Stimulated activated CD4-positive, alpha-beta T cell treated with anti-CD3 and anti-CD28 coated beads, Interleukin-4, amount 100 ng/mL, for 24 hours (primary cell): Measurements from ENCODE around the gene TMEM259.

Source experiments
- DNase-seq: peaks from one replicate; pipeline ENCODE4 v3.0.0-alpha.2; 2020

TMEM259 gene

DNA sequence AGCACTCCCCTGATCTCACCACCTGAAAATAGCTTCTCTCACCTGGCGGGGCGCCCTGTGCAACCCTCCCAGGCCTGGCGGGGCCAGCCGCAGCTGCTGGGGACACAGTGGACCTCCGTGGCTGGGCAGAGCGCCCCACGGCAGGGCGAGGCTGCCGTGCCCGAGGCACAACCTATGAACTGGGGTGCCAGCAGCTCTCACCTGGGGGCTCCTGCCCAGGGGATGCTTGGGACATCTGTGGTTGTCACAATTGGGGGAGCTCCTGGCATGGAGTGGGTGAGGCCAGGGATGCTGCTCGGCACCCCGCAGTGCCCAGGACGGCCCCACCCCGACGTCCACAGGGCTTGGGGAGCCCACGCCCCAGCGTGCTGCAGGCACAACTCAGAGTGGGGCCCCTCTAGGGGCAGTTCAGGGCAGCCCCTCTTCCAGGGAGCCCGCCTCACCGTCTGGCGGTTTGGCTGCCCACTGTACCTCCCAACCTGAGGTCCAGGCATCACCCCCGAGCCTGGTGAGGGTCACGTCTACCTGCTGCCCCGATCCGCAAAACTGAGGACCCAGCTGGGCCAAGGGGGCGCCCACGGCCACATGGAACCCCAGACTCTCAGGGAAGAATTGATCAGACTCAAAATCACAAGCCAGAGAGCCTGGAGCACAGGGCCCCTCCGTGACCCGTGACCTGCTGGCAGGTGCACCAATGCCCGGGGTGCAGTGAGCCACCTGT, 5.7 kb downstream of the TMEM259 start:
- no peak for DNase-seq

DNA sequence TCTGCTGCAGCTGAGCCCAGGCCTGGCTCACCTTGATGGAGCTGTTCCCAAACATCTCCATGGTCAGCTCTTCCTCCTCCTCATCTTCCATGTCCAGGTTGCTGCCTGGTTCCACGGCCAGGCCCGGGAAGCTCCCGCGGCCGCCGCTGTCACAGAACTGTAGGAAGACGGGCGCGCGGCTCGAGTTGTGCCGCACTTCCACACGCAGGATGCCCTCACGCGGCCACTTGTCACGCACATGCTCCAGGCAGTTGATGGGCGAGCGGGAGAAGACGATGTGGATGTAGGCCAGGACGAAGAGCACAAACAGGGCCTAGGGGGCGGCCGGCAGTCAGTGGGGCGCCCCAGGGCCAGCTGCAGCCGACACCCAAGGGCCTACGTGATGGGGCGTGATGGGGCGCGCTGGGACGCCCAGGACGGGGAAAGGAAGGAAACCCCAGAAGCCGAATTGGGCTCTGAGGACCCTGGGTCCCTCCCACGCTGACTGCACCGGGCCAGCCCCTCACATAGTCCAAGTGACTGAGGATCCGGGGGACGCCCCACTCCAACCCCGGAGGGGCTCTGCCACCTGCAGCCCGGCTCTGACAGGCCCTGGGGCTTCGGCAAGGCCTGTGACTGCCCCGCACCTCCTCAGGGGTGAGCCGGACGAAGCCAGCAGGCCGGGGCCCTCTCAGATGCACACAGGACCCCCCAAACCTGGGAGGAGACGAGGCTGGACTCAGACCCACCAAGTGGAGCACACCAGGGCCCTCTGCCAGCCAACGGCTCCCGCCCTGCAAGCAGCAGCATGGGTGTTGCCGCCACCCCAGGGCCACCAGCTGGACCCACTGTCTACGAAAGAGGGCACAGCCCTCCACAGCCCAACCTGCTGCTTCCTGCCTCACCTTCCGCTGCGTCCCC, 6.5 kb downstream of the TMEM259 start:
- DNase-seq: no peak

DNA sequence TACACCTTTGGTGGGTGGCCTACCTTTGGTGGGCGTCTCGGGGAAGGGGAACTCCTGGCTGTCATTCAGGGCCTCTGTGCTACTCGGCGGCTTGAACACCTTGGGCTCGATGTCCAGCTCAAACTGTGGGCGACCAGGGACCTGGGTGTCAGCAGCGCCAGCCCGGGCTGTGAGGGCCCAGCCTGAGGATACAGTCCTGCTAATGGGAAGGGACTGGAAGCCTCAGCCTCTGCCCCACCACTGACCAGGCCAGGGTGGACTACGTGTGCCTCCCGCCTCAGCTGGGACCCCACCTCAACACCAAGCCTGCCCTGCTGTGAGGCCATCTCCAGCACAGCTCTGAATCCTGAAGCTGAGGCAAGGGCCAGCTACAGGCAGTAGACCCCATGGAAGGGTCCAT, 7.7 kb downstream of the TMEM259 start:
- no peak for DNase-seq

DNA sequence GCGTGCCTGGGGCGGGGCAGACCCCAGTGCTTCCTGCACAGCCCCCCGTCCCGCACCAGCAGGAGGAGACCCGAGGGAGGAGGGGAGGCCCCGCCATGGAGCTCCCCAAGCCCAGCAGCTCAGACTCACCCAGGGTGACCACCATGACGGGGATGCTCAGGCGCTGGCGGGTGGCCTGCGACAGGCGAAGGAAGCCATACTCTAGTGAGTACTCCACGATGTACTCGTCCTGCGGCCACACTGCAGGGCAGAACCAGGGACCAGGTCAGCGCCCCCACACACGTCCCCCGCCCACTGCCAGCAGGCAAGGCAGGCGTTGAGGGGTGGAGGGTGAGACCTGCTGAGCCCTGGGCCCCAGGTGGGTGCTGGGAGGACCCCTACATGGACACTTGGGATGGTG, 8.6 kb downstream of the TMEM259 start:
- DNase-seq: no peak

DNA sequence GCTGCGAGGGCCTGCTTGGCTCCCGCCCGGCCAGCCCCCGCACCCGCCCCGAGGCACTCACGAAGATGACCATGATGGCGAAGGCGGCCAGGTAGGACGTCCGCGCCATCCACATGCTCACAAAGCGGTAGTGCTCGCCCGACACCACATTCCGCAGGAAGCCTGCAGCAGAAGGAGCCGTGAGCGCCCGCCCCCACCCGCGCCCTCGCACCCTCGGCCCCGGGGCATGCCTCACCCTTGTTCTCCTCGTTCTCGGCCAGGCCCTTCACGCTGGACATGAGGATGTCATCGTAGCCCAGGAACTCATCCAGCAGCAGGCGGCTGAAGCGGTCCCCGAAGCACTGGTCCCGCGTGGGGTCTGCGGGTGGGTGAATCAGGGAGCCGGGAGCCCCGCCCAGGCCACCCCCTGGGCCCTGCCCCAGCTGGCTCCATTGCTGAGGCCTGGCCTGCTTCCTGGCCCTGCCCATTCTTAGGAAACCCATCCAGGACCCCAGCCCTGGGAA, 9.0 kb downstream of the TMEM259 start:
- DNase-seq: no peak

DNA sequence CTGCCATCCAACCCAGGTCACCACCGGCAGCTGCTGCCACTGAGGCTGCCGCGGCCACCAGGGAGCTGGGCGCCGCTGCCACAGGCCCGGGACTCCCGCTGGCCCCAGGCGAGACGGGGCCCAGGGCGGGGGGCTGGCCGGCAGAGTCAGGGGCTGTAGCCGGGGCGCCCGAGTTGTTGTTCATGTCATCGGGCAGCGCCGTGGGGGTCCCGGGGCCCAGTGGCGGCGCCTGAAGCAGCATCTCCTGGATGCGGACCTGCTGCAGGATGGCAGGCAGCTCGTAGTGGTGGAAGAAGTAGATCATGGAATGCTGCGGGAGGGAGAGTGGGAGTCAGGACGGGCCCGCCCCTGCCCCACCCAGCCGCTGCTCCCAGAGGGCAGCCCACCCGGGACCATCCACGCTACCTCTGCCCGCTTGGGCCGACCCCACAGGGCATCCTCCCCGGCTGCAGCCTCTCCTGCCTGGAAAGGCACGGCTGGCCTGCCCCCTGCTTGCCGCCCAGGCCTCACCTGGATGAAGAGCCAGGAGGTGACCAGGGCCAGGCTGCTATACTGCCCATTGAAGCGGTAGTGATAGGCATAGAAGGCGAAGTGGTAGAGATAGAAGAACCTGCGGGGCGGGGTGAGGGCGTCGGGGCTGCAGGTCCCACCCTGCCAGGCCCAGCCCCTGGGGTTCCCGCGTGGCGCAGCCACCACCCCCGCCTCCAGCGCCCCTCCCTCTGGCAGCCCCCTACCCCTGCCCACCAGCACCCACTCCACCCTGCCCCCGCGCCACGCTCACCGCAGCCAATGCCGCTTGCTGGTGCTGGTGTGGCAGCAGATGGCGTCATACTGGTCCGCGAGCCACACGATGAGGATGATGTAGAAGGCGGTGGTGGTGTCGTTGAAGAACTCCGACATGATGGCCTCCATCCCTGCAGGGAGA, 10.1 kb downstream of the TMEM259 start:
- DNase-seq: no peak

DNA sequence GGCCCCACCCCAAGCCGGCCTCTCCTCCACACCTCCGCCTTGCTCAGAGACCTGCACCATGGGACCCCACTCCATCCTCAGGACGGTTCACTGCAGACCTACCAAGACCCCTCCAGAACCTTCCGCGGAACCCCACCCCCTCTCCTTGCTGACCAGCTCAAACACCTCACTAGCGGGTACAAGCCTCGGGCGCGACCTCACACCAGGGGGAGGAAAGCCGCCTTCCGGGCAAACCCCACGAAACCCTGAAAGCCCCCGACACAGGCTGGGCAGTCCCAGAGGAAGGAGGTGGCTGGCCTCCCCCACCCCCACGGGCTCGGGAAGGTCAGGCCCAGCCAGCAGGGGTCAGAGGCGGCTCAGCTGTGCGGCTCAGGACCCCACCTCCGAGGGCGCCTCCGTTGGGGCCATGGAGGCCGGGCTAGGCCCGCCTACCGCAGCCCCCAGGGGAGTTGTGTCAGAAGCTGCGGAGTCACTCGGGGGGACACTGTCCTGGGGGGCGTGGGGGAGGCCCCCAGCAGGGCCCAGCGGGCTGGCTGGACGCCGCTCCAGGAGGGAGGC, 10.9 kb downstream of the TMEM259 start:
- no peak for DNase-seq

DNA sequence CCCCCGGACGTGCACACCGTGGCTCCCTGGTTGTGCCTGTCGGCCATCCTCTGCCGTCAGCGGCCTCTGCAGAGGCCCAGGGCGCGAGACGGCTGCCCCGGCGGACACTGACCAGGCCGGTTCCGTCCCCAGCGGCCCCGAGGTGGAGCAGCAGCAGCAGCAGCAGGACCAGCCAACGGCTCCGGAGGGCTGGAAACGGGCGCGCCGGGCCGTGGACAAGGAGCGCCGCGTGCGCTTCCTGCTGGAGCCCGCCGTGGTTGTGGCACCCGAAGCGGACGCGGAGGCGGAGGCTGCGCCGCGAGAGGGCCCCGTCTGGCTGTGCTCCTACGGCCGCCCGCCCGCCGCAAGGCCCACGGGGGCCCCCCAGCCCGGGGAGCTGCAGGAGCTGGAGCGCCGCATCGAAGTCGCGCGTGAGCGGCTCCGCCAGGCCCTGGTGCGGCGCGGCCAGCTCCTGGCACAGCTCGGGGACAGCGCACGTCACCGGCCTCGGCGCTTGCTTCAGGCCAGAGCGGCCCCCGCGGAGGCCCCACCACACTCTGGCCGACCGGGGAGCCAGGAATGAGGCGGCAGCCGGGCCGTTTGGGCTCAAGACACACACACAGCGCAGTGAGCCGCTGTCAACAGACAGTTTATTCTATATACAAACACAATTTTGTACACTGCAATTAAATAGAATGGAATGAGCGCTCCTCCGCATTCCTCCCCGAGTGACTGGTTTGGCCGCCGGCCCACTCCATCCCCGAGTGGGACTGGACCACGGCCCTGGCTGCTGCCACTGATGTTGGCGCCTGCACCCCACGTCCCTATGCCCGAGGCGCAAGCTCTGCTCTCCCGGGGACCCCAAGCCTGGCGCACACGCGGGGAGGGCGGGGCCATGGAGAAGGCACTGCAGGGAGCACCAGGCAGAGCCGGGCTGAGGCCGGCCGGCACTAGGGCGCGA, 11.6 kb downstream of the TMEM259 start:
- no peak for DNase-seq

DNA sequence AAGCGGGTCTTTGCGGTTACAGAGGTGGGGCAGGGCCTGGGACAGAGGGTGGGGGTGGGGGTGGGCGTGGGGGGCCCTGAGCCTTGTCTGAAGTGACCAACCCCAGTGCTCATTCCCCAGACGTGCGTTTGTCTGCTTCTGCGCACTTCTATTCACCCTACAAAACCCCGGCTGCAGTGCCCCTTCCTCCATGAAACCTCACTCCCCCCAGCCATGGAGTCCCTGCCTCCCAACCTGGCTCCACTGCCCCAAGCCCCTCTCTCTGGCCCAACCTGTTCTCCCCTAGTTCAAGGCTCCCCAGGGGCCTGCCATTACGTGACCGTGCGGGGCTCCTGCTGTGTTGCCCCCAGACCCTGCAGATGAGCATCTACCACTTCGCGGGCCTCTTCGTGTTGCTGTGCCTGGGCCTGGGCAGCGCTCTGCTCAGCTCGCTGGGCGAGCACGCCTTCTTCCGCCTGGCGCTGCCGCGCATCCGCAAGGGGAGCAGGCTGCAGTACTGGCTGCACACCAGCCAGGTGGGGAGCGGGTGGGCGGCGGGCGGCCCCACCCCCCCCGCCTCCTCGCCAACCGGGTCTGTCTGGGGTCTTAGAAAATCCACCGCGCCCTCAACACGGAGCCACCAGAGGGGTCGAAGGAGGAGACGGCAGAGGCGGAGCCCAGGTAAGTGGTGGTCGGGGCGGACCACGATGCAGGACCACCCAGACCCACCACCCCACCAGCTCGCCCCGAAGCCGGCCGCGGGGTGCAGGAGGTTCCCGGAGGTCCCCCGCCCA, 12.5 kb downstream of the TMEM259 start:
- no peak for DNase-seq

DNA sequence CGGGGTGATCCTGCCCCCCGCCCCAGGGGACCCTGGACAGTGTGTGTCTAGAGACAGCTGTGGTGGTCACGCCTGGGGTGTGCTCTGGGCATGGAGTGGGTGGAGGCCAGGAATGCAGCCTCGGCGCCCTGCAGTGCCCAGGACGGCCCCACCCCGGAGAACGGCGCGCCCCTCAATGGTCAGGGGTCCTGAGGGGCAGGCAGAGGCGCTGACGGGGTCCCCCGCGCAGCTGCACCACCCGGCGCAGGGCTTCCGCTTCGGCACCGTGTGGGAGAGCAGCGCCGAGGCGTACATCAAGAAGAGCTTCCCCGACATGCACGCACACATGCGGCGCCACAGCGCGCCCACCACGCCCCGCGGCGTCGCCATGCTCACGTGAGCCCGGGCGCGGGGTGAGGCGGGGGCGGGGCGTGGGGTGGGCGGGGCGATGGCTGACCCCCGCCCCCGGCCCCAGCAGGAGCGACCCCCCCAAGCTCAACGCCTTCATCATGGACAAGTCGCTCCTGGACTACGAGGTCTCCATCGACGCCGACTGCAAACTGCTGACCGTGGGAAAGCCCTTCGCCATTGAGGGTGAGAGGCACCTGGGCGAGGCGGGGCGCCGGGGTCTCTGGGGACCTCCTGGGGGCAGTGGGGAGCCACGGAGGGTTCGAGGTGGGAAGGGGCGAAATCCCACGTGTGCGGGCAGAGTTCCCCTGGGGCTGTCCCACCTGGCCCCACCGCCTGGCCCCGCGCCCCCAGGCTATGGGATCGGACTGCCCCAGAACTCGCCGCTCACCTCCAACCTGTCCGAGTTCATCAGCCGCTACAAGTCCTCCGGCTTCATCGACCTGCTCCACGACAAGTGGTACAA, 13.3 kb downstream of the TMEM259 start:
- no peak for DNase-seq

DNA sequence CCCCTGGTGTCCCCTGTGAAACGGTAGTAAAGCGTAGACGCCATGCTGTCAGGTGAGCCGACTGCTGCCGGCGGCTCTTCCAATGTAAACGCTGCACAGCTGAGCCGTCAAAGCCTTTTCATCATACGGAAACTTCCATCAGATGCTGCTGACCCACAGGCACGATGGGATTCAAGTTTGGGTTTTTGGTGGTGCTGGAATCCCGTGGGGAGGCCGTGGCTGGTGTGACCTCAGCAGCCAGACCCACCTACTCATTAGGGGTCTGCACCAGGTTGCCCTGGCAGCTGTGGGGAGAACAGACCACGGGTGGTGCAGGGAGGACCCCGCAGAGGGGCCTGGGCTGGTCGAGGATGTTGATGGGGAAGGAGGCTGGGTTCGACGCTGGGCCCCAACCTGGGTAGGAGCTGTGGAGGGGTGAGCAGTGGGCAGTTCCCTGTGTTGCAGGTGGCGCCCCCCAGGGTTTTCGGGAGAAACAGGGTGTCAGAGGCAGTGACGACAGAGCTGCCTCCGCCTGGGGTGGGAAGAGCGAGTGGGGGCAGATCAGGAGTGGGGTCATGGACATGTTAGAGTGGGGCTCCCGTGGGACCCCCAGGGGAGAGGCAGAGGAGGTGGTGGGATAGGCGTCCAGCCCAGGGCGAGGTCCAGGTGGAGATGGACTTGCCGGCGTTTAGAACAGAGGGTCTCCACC, 14.1 kb downstream of the TMEM259 start:
- DNase-seq: no peak

DNA sequence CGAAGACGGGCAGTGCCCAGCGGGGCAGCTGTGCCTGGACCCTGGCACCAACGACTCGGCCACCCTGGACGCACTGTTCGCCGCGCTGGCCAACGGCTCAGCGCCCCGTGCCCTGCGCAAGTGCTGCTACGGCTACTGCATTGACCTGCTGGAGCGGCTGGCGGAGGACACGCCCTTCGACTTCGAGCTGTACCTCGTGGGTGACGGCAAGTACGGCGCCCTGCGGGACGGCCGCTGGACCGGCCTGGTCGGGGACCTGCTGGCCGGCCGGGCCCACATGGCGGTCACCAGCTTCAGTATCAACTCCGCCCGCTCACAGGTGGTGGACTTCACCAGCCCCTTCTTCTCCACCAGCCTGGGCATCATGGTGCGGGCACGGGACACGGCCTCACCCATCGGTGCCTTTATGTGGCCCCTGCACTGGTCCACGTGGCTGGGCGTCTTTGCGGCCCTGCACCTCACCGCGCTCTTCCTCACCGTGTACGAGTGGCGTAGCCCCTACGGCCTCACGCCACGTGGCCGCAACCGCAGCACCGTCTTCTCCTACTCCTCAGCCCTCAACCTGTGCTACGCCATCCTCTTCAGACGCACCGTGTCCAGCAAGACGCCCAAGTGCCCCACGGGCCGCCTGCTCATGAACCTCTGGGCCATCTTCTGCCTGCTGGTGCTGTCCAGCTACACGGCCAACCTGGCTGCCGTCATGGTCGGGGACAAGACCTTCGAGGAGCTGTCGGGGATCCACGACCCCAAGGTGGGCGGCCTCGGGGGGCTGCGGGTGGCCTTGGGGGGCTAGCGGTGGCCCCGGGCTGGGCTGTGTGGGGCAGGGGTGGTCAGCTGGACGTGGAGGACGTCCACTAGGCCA, 15.9 kb downstream of the TMEM259 start:
- DNase-seq: no peak

DNA sequence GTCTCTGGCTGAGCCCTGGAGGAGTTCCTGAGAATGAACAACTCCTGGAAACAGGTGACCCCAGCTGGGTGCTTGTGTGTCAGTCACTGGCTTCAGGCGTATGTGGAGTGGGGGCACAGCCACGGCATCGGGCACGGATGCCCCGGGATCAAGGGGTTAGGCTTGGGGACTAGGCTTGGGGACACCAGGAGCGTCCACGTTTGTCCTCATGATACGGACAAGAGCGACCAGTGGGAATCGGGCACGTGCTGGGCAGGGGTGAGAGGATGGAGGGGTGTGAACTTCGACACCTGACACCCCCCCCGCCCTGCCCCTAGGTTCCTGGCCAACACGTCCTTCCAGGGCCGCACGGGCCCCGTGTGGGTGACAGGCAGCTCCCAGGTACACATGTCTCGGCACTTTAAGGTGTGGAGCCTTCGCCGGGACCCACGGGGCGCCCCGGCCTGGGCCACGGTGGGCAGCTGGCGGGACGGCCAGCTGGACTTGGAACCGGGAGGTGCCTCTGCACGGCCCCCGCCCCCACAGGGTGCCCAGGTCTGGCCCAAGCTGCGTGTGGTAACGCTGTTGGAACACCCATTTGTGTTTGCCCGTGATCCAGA, 16.6 kb downstream of the TMEM259 start:
- DNase-seq: no peak

DNA sequence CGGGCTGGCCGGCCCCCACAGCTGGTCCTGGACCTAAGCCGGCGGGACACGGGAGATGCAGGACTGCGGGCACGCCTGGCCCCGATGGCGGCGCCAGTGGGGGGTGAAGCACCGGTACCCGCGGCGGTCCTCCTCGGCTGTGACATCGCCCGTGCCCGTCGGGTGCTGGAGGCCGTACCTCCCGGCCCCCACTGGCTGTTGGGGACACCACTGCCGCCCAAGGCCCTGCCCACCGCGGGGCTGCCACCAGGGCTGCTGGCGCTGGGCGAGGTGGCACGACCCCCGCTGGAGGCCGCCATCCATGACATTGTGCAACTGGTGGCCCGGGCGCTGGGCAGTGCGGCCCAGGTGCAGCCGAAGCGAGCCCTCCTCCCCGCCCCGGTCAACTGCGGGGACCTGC, 17.6 kb downstream of the TMEM259 start:
- DNase-seq: no peak

DNA sequence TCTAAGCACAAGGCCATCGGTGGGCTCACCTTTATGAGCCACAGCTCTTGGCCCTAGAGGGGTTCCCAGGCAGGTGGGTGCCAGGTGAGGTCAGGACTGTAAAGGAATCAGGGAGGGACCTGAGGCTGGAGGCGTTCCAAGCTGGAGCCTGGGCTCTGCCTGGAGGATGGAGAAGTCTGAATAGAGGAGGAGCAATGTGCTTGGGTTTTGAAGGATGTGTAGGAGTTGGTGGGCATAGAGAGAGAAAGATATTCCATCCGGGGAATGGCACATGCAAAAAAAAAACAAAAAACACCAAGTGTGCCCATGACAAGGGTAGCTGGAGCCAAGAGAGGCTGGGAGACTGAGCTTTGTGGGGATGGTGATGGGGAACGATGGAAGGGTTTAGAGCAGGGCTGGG, 18.3 kb downstream of the TMEM259 start:
- DNase-seq: no peak

DNA sequence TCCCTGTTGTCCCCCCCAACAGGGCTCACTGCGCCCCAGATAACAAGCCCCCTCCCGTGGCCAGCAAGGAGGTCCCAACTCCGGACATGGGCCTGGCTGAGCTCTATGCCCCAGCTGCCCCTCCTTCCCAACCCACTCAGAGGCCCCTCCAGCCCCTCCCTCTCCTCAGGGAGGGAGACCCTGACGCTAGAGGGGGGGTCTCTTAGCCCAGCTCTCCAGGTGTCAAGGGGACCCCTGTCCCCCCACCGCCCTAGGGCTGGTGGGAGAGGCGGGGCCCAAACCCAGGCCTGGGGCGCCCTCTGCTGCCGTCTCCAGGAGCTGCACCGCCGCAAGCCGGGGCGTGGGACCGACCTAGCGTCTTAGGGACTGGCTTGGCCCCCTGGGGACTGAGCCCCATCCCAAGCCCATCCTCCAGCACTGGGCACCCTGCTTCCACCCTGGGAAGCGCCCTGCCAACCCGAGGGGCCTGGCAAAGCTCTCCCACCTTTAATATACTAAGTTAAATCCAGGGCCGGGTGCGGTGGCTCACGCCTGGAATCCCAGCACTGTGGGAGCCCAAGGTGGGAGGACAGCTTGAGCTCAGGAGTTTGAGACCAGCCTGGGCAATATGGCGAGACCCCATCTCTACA, 19.3 kb downstream of the TMEM259 start:
- DNase-seq: peak; percentile 73
